Measurements from ENCODE around the gene PEAK1. TPM values are rescaled to one million over a fixed set of nuclear protein-coding genes. Genes with fewer than 3 reads are reported as not detected.

The PEAK1 gene
- total RNA-seq, 1 donor from 2014 or later, result 289 TPM

DNA sequence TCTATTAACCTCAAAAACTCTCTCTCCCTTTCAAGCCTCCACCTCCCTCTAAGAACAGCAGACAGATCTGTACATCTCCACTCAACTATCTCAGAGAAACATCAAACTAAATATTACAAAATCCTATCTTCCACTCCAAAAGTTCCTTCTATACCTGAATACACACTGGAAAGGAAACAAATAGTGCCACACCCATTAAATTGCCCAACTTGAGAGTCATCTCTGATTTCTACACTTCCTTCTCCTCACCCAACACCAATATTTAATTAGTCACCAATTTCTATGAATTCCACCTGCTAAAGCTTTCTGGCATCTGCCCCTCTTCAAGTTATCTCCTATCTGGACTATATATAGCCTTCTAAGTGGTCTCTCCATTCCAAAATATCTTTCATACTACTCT is 65.8 kb downstream of the PEAK1 start:
- Mint-ChIP-seq H3K9me3 (ENCODE audit: unreplicated experiment) (no peaks in the 10 kb centered on the region), H3K27ac (ENCODE audit: unreplicated experiment) (peak overlapping the region; percentile 5), H3K4me3 (ENCODE audit: unreplicated experiment) (no peak overlapping the region), H3K4me1 (ENCODE audit: unreplicated experiment) (peaks cover 33% of the 10 kb centered on the region), H3K27me3 (ENCODE audit: unreplicated experiment) (peaks cover 4% of the 10 kb centered on the region), H3K36me3 (ENCODE audit: low read depth, unreplicated experiment) (peaks cover 13% of the 10 kb centered on the region)
- no peak for DNase-seq (ENCODE audit: low spot score)
- no peak for TF ChIP-seq CTCF (IDR thresholded peaks at IDR 0.05; ENCODE audit: unreplicated experiment)

DNA sequence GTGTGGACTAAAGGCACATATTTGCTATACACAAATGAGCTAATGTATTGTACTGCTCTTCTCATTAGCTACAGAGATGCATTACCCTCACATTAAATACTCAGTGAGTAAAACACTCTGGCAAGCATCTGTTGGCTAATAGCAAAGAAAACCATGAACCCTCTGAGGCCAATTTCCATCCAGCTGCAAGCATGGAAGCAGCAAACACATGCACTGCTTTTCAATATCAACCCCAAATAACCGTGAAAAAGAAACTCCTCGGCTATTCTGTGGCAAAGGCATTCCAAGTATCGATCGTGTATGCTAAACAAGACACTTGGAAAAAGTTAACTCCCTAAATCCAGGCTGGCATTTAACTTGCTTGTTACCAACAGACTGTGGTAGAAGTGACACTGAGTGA is 67.0 kb downstream of the PEAK1 start:
- H3K4me1 Mint-ChIP-seq (ENCODE audit: unreplicated experiment), result peaks cover 22% of the 10 kb centered on the region
- H3K36me3 Mint-ChIP-seq (ENCODE audit: low read depth, unreplicated experiment), result peaks cover 13% of the 10 kb centered on the region
- no peak for TF ChIP-seq CTCF (IDR thresholded peaks at IDR 0.05; ENCODE audit: unreplicated experiment)
- no peaks in the 10 kb centered on the region for H3K9me3 Mint-ChIP-seq (ENCODE audit: unreplicated experiment)
- H3K27me3 Mint-ChIP-seq (ENCODE audit: unreplicated experiment), result peaks cover 1% of the 10 kb centered on the region
- no peak overlapping the region for H3K4me3 Mint-ChIP-seq (ENCODE audit: unreplicated experiment)
- no peak overlapping the region for H3K27ac Mint-ChIP-seq (ENCODE audit: unreplicated experiment)
- no peak for DNase-seq (ENCODE audit: low spot score)

- Mint-ChIP-seq H3K9me3 (ENCODE audit: unreplicated experiment) (no peaks in the 10 kb centered on the region), H3K36me3 (ENCODE audit: low read depth, unreplicated experiment) (peaks cover 20% of the 10 kb centered on the region), H3K27me3 (ENCODE audit: unreplicated experiment) (no peaks in the 10 kb centered on the region), H3K27ac (ENCODE audit: unreplicated experiment) (peak overlapping the region; percentile 80), H3K4me3 (ENCODE audit: unreplicated experiment) (no peak overlapping the region), H3K4me1 (ENCODE audit: unreplicated experiment) (peaks cover 28% of the 10 kb centered on the region)
- DNase-seq (ENCODE audit: low spot score), result no peak
- no peak for TF ChIP-seq CTCF (IDR thresholded peaks at IDR 0.05; ENCODE audit: unreplicated experiment)
Measured at GRCh38 chr15:77350792-77351191, 69.1 kb downstream of the PEAK1 start.

- Mint-ChIP-seq H3K4me3 (ENCODE audit: unreplicated experiment) (no peak overlapping the region), H3K27ac (ENCODE audit: unreplicated experiment) (no peak overlapping the region), H3K9me3 (ENCODE audit: unreplicated experiment) (no peaks in the 10 kb centered on the region), H3K27me3 (ENCODE audit: unreplicated experiment) (no peaks in the 10 kb centered on the region), H3K4me1 (ENCODE audit: unreplicated experiment) (peaks cover 28% of the 10 kb centered on the region), H3K36me3 (ENCODE audit: low read depth, unreplicated experiment) (peaks cover 29% of the 10 kb centered on the region)
- TF ChIP-seq CTCF (IDR thresholded peaks at IDR 0.05; ENCODE audit: unreplicated experiment), result no peak
- DNase-seq (ENCODE audit: low spot score), result no peak
Measured at GRCh38 chr15:77349666-77350065, 70.2 kb downstream of the PEAK1 start.

GRCh38 chr15:77348511-77348910 is 71.4 kb downstream of the PEAK1 start:
- H3K4me1 Mint-ChIP-seq (ENCODE audit: unreplicated experiment), result peaks cover 19% of the 10 kb centered on the region
- H3K4me3 Mint-ChIP-seq (ENCODE audit: unreplicated experiment), result no peak overlapping the region
- no peak overlapping the region for H3K27ac Mint-ChIP-seq (ENCODE audit: unreplicated experiment)
- H3K36me3 Mint-ChIP-seq (ENCODE audit: low read depth, unreplicated experiment), result peaks cover 28% of the 10 kb centered on the region
- H3K27me3 Mint-ChIP-seq (ENCODE audit: unreplicated experiment), result no peaks in the 10 kb centered on the region
- DNase-seq (ENCODE audit: low spot score), result no peak
- no peaks in the 10 kb centered on the region for H3K9me3 Mint-ChIP-seq (ENCODE audit: unreplicated experiment)
- TF ChIP-seq CTCF (IDR thresholded peaks at IDR 0.05; ENCODE audit: unreplicated experiment), result no peak
